ENCODE measurements around the gene TCF4. TPM values are rescaled to one million over a fixed set of nuclear protein-coding genes. Genes with fewer than 3 reads are reported as not detected.

The TCF4 gene
- total and polyA plus RNA-seq, 8 donors = 5.1 to 187 (median 39.9) TPM

DNA sequence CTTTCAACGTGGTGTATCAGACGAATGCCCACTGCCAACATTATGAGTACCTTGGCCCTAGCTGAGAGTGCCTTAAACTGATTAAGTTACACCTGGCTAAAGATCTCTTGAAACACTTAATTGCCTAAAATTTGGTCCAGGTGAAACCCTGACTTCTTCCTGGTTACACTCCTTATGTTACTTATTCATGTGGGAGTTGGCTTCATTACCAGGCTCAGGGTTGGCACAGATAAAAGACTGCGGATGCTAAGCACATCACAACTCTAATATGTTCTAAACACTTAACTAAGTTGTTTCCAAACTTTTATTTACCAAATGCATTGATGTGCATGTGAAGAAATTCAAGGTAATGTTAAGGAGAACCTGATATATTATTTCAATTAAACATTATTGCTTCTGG is 298.9 kb downstream of the TCF4 start:
- Histone ChIP-seq H3K9me3 (no peaks in the 10 kb centered on the region), H3K36me3 (no peaks in the 10 kb centered on the region), H3K4me3 (no peak overlapping the region), H3K4me1 (peaks cover 0 to 13% (median 4%) of the 10 kb centered on the region in 4 donors), H3K27me3 (no peaks in the 10 kb centered on the region), H3K27ac (no peak overlapping the region)
- no peak for DNase-seq
- TF ChIP-seq, protein P1, sequence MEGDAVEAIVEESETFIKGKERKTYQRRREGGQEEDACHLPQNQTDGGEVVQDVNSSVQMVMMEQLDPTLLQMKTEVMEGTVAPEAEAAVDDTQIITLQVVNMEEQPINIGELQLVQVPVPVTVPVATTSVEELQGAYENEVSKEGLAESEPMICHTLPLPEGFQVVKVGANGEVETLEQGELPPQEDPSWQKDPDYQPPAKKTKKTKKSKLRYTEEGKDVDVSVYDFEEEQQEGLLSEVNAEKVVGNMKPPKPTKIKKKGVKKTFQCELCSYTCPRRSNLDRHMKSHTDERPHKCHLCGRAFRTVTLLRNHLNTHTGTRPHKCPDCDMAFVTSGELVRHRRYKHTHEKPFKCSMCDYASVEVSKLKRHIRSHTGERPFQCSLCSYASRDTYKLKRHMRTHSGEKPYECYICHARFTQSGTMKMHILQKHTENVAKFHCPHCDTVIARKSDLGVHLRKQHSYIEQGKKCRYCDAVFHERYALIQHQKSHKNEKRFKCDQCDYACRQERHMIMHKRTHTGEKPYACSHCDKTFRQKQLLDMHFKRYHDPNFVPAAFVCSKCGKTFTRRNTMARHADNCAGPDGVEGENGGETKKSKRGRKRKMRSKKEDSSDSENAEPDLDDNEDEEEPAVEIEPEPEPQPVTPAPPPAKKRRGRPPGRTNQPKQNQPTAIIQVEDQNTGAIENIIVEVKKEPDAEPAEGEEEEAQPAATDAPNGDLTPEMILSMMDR (IDR thresholded peaks at IDR 0.05) = no peak
- no peak for TF ChIP-seq EP300 (IDR thresholded peaks at IDR 0.05)
- no peak for TF ChIP-seq POLR2AphosphoS5 (IDR thresholded peaks at IDR 0.05)
- intact Hi-C loops (cut with DNase I; ENCODE audit: low total_unique reads) = no loop called here
- WGBS, 5 donors = 31 to 56% (median 50%) methylated on average over 3 of the region's 3 CpGs

DNA sequence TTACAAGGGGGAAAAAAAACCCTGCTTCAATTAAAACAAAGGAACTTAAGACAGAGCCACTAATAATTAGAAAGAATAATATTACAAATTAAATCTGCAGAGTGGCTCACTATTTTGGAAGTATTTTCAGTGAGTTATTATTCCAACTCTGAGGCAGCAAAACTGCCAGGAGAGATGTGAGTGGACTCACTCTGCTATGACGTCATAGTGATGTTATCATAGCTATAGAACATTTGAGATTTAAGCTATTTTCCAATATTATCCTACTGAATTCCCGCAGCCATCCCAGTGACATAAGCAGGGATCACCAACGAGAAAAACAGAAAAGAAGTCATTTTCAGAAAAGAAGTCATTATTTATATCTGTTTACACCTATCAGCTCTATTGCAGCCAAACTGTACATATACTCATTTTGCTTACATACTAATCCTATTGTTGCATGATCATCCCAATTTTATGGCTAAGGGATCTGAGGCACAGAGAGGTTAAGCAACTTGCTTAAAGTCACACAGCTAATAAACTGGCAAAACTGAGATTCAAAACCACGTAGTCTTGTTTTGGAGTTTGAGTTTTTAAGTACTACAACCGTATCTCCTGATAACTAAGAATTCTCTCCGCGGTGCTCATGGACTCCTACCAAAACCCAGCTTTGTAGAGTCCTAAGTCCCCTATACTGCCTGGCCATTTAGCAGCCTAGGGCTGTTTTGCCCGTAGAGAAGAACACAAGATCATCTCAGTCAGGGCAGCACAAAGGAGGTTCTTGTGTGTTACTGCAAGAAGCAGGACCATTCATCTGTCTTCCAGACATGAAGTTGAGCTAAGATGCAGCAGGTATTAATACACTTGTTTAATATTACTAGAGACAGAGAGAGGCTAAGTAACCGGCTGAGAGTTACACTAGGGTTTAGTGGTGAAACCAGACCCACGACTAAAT is 299.8 kb downstream of the TCF4 start:
- H3K4me1 ChIP-seq = peaks cover 0 to 13% (median 4%) of the 10 kb centered on the region in 4 donors
- TF ChIP-seq POLR2A (IDR thresholded peaks at IDR 0.05) = no peak
- TF ChIP-seq, protein P1 (IDR thresholded peaks at IDR 0.05) = no peak
- H3K9me3 ChIP-seq = no peaks in the 10 kb centered on the region
- H3K36me3 ChIP-seq = no peaks in the 10 kb centered on the region
- no peak overlapping the region for H3K27ac ChIP-seq
- 67 to 76% (median 71%) methylated on average over 10 of the region's 10 CpGs for WGBS, 5 donors
- no peak overlapping the region for H3K4me3 ChIP-seq
- no peaks in the 10 kb centered on the region for H3K27me3 ChIP-seq
- intact Hi-C loops (cut with DNase I; ENCODE audit: low total_unique reads) = no loop called here
- no peak for DNase-seq

DNA sequence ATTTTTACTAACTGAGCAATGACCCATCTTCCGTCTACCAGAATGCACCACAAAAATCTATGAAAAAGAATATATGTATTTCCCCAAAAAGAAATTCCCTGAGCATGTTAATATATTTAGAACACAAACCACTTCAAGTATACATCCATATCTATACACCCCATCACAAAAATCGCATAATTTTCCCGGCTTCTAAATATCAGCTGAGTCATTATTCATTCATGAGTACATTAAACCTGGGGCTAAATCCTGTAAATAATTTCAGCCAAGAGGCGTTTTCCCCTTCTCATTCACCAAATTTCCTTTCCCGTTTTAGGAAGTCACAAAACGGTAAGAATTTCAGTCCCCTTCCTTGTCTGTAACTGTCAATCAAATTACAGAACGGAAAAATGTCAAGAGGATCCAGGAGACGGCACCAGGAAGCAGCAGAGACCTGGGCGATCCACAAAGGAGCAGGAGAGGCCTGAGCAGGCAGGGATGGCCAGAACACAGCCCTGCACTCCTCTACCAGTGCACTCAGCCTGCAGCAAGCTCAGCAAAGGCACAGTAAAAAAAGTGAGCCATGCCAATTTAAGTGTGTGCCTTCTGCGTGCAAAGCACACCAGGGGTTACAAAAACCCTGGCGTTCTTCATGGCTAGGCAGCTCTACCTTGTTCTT is 300.7 kb downstream of the TCF4 start:
- Histone ChIP-seq H3K4me1 (peaks cover 0 to 13% (median 4%) of the 10 kb centered on the region in 4 donors), H3K9me3 (no peaks in the 10 kb centered on the region), H3K27me3 (no peaks in the 10 kb centered on the region), H3K27ac (no peak overlapping the region), H3K4me3 (no peak overlapping the region), H3K36me3 (no peaks in the 10 kb centered on the region)
- TF ChIP-seq POLR2AphosphoS5 (IDR thresholded peaks at IDR 0.05) (no peak), EP300 (IDR thresholded peaks at IDR 0.05) (no peak), POLR2A (IDR thresholded peaks at IDR 0.05) (no peak)
- TF ChIP-seq, protein P1 (IDR thresholded peaks at IDR 0.05) = no peak
- no peak for DNase-seq
- intact Hi-C loops (cut with DNase I; ENCODE audit: low total_unique reads) = no loop called here
- 61 to 73% (median 70%) methylated on average over 11 of the region's 11 CpGs for WGBS, 5 donors

DNA sequence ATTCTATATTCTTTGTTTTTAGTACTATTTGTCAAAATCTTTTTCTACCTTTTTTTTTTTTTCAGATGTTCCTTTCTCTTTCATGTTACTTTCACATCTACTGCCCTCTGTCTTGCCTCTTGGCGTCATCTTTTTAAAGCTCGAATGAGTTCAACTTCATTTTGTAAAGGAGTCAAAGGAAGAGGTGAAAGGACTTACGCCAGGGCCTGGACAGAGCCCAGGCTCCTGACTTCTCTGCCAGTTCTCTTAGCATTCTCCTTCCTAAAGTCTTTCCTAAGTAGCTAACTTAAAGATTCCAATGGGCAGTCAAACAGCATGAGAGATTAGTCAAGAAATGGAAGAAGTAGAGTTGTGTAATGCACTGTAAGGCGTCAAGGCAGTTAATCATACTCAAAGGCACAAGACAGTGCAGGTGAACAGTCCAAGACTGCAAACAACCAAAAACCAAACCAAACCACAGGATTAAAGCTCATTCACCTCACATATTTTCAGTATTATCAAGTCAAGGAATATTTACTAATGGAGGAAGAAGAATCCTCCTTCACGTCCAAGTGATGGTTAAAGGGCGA is 301.7 kb downstream of the TCF4 start:
- Histone ChIP-seq H3K27ac (no peak overlapping the region), H3K9me3 (no peaks in the 10 kb centered on the region), H3K27me3 (no peaks in the 10 kb centered on the region), H3K4me3 (no peak overlapping the region), H3K36me3 (no peaks in the 10 kb centered on the region), H3K4me1 (peaks cover 0 to 13% (median 4%) of the 10 kb centered on the region in 4 donors)
- DNase-seq = no peak
- TF ChIP-seq, protein P1 (IDR thresholded peaks at IDR 0.05) = no peak
- TF ChIP-seq EP300 (IDR thresholded peaks at IDR 0.05) (no peak), POLR2AphosphoS5 (IDR thresholded peaks at IDR 0.05) (no peak), POLR2A (IDR thresholded peaks at IDR 0.05) (no peak)
- 86 to 94% (median 87%) methylated on average over 6 of the region's 6 CpGs for WGBS, 5 donors
- intact Hi-C loops (cut with DNase I; ENCODE audit: low total_unique reads) = no loop called here

All from stomach (tissue), 9 donors.